PC-9 (cell line): ENCODE results near the gene HAO2.

Experiments
- CTCF ChIP-seq: fragments of 200-600 bp; sonication (generic); conservative IDR thresholded peaks from 2 replicates; pipeline ENCODE4 v1.6.1; 2017; ENCODE audit warnings: mixed run types, antibody characterized with exemption, mild to moderate bottlenecking, moderate library complexity
- EZH2 ChIP-seq: fragments of 200-600 bp; sonication (generic); IDR thresholded peaks from 2 replicates; pipeline ENCODE4 v1.8.0; 2017; ENCODE audit warnings: antibody characterized with exemption, low read depth

- peak; percentile 54 for TF ChIP-seq CTCF
- no peak for TF ChIP-seq EZH2
Measured at GRCh38 chr1:119372503-119373086, 4.0 kb downstream of the HAO2 start.
